GM19023 (cell line): Measurements from ENCODE around the gene PPP2R1B.
"Not testable (repeated sequence)": the region's sequence is repeated elsewhere in the genome, so short reads cannot be mapped to it uniquely, and the experiment has no call there.

Experiments used
- ATAC-seq: cut with Tn5 transposase; IDR thresholded peaks from one replicate; pipeline ENCODE4 v1.9.1; 2021; ENCODE audit warnings: mild to moderate bottlenecking, moderate library complexity; ENCODE audit not compliant: unreplicated experiment

Gene PPP2R1B

DNA sequence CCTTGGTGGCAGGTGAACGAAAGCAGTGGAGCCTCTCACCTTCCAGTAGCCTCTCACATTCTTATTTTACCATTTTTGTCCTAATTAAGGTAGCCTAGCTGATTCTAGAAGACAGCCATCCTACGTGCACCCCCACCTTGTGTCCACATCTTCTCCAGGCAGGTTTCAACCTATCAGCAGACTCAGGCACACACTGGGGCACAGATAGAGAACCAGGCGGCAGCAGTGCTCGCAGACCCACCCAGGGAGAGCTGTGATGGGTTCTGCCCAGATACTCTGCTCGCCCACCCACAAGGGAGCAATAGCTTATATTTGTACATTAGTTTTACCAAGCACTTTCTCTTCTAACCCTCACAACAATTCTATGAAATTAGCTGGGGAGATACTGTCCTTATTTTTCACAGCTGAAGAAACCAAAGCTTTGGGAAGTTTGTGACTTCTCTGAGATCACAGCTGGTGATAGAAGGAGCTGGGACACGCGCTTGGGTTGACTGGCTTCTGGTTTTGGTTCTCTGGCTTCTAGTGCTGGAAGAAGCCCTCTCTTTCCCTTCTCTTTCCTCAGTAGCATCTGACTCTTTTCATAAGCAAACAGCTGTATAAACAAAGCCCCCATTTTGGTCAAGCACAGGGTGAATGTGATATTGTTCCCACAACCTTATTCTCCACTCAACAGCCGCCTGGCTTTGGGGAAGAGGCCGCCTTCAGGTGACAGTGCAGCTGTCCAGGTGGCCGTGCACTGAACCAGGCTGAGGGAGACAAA, 36.9 kb downstream of the PPP2R1B start:
- ATAC-seq, result no peak

DNA sequence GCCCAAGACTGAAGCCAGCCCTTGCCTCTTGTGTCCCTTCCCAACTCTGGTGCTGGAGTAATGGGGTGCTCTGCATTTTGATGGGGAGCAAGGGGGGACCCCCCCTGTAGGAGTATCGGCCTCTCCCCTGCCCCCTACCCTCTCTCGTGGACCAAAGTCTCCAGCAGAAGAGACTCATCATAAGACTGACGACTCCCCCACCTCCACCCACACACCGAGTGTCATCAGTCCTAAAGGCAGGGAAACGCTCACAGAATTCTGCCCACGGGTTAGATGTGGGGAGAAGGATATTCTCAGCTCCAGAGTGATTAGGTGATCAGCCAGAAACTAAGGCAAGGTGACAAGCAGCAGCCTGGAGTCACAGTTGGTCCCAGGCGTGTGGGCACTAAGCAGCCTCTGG, 38.8 kb downstream of the PPP2R1B start:
- ATAC-seq, result no peak

DNA sequence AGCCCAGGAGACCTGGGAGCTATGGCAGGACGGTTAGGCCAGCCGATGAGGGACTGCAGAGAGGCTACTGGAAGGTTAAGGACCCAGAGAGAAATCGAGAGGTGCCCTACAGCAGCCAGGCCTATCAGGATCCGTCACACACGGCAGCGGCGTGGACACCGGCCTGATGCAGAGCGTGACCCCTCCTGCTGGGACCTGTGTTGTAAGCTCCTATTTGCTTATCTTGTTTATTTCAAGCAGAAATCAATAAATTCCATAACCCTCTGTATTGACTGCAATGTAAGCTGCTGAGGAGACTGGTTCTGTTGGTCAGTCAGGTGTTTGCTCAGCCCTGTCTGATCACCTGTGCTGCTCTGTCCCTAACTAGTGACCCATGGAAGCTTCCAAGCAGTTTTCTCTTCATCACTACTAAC, 39.9 kb downstream of the PPP2R1B start:
- ATAC-seq, result no peak

DNA sequence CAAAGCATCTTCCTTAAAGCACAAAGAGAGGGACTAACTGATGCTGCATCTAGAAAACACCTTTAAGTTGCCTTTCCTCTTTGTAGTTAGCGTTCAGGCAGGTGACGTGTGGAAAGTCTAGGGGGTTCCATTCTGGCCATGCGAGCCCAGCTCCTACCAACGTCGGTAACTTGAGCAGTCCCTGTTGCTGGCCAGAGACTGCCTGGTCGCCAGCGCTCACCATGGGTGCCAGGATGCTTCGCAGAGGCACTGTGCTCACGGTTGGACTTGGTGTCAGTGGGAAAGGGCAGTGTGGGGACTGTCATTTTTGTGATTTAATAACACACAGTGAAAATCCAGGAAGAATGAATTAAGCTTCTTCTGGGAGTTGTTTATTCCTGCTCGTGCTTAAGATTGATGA, 40.6 kb downstream of the PPP2R1B start:
- ATAC-seq, result no peak

DNA sequence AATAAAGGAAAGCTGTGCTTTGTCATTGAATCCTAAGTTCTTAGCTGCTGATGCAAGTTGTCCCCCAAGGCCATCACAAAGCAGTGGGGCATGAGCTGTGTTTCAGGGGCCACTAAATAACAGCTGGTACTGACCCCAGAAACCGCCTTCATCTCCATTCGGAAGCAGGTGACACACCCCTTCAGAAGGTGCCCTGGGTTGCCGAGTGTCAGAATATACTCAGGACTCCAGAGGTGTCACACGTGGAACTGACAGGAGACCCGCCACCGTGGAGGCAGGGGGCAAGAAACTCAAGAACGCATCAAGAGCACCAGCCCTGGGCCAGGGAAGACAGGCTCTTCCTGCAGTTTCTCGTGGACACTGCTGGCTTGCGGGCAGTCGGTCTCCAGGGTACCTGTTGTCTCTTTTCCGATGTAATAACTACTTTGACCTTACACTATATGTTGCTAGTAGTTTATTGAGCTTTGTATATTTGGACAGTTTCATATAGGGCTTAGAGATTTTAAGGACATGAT, 41.5 kb downstream of the PPP2R1B start:
- ATAC-seq, result no peak

DNA sequence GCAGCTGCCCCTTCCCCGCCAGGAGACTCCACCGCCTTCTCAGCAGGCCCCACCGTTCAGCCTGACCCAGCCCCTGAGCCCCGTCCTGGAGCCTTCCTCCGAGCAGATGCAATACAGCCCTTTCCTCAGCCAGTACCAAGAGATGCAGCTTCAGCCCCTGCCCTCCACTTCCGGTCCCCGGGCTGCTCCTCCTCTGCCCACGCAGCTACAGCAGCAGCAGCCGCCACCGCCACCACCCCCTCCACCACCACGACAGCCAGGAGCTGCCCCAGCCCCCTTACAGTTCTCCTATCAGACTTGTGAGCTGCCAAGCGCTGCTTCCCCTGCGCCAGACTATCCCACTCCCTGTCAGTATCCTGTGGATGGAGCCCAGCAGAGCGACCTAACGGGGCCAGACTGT, 42.6 kb downstream of the PPP2R1B start:
- no peak for ATAC-seq

DNA sequence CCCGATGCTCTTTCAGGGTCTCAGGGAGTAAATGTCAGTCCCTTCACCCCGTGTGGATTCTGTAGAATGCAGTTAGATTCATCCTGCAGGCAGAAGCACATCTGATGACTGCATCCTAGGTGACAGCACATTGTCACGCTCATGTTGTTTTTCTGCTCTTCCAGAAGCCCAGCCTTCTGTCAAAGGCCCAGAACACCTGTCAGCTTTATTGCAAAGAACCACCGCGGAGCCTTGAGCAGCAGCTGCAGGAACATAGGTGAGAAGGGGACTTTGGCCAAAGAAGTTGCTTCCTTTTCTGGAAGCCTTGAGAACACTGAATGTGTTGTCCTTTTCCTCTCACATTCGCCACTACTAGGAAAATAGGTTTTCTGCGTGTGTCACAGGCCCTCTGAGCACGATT, 43.7 kb downstream of the PPP2R1B start:
- ATAC-seq, result no peak

DNA sequence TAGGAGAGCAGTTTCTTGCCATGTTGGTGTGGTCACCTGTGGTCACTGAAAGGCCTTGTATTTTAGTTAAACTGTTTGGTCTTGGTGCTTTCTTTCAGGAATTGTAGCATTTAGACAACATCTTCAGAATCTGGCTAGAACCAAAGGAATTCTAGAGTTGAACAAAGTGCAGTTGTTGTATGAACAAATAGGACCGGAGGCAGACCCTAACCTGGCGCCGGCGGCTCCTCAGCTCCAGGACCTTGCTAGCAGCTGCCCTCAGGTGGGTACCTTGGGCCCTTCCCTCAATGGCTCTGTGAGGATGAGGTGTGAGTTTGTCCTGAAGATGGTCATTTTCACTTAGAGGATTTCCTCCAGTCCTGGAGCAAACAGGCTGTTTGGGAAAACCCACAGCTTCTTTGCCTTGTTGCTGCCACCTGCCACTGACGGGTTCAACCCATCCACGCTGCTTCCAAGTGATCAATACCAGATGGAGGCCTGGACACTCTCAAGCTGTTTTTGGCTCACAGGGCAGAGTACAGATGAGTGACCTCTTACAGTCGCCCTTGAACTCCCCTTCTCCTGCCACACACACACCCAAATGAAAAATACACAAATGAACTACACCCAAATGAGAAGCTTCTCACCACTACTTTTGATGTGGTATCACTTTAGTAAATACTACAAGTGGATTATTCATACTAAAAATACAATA, 45.2 kb downstream of the PPP2R1B start:
- no peak for ATAC-seq

DNA sequence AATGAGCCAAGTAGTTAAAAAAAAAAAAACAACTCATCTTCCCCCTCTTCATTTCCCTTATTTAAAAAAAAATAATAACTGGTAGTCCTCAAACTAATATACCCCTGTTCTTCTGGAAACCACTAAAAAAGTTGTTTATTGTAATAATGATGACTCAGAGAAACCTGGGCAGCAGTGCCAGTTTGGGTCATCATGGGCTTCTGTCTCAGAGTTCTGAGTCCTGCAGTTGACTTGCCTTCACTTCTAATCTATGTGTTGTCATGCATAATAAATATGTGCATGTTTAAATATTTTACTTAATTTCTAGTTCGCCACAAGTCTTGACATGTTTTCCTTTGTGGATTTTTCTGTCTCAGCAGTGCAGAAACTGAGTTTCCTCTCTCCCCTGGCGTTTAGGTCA, 46.8 kb downstream of the PPP2R1B start:
- no peak for ATAC-seq

DNA sequence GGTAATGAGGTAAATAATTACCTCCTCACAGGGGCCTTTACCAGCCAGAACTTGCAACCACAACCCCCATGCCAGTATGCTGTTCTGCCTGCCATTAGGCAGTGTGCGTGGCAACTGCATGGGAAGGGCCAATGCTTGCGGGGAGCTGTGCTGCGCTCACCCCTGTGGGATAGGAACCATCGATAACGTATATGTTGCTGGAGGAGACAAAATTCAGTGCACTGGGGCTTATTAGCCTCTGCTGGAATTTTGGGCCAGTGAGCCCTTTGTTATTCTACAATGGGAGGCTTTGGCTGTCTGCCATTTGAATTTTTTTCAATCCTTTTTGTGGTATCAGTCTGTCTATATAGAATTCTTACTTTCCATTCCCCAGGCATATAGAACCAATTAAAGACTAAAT, 47.3 kb downstream of the PPP2R1B start:
- ATAC-seq, result no peak

DNA sequence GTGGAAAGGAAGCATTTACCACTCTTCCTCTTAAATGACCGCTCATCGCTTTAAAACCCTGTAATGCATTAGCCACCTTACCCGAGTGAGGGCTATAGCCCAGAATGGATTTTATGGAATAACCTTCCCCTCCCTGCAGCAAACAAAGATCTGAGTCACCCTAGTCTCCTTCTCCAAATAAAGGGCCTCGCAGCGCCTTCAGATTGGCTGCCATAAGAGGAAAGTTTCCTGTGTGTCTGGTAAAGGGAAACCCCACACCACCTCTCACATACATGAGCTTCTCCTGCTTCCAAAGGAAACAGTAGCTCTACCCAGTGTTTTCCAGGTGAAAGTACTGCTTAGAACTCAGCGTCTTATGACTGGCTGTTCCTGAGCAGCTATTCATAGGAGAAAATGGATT, 47.8 kb downstream of the PPP2R1B start:
- ATAC-seq, result no peak

DNA sequence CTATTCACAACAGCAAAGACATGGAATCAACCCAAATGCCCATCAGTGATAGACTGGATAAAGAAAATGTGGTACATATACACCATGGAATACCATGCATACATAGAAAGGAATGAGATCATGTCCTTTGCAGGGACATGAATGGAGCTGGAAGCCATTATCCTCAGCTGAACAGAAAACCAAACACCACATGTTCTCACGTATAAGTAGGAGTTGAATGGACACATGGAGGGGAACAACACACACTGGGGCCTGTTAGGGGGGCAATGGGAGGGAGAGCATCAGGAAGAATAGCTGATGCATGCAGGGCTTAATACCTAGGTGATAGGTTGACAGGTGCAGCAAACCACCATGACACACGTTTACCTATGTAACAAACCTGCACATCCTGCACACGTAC, 48.5 kb downstream of the PPP2R1B start:
- ATAC-seq, result not testable (repeated sequence)

DNA sequence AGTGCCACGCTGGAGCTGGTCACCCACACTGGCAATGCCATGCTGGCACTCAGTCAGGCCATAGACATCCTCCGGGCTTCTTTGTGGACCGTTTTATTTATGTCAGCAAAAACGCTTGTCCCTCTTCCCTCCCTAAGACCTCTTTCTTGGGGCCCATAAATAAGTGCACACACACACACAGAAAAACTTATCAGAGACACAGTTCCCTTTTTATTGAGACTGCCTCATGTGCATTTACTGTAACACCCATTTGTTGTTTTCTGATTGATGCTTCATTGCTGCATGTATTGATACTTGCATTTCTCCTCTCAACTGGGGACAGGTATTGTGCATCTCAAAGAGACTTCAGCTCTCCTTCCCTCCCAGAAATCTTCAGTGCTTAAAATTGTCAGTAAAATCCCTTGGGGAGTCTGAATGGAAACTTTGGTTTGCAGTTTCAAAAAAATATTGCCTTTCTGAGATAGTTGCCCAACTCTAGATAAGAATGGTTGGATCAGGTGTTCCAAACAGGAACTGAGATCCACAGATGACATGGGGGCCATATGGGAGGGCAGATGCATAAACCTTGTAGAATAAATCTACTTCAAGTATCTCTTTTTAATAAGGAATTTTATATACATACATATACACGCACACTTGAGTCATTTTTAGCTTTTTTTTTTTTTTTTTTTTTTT, 50.9 kb downstream of the PPP2R1B start:
- ATAC-seq, result no peak

DNA sequence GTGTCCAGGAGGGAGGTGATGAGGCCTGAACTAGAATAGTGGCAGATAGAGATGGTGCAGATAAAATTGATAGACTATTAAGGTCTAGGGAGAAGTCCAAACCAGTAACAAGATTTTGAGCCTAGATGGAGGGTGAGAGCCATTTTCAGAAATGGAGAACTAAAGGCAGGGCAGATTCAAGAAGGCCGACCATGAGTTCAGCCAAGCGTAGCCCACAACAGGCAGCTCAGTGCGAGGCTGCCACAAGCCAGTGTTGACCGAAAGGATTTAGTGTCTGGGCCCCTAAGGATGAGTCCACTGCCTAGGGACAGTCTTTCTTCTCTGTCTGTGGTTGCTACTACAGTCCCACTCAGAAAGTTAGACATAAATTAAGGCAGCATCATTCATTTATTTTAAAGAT, 51.7 kb downstream of the PPP2R1B start:
- ATAC-seq, result no peak

DNA sequence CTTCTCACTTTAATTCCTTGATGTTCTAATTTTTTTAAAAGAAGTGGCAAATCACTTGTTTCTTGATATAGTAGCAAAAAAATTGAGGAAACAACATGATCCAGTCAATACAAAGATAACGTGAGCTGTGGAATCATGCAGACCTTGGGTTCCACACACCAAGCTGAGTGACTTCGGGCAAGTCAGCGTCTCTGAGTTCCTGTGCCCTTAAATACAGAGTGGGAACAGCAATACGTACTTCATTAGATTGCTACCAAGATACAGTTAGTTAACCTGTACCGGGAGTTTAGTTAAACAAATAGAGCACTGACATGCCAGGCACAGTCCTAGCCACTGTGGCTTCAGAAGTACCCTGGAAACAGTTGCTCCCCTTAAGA, 58.5 kb downstream of the PPP2R1B start:
- no peak for ATAC-seq

DNA sequence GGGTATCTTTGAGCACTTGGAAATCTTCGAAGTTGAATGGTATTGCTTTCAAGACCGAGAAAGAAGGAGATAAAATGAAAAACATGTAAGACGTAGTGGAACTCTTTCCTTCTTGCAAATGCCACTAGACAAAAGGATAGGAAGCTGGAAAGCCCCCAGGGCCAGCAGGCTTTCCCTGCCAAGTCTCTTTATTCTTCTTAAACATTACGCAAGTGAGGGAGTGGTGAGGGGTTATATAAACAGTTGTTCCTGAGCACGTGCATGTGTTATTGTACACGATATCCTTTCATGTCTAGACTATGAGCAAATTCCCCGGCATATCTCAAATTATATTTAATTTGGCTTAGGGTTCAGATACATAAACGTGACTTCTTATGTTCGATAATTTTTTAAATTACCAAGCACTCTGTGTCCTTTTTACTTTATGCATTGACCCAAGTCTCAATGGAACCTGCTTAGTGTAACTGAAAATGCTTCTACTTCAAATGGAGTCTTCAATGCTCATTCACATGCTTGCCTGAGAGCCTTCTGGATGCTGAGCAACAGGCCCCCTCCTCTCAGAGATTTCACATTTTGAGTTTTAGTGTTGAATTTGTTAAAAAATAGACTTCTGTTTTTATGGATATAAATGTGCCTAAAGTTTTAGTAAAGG, 59.0 kb downstream of the PPP2R1B start:
- ATAC-seq, result no peak

DNA sequence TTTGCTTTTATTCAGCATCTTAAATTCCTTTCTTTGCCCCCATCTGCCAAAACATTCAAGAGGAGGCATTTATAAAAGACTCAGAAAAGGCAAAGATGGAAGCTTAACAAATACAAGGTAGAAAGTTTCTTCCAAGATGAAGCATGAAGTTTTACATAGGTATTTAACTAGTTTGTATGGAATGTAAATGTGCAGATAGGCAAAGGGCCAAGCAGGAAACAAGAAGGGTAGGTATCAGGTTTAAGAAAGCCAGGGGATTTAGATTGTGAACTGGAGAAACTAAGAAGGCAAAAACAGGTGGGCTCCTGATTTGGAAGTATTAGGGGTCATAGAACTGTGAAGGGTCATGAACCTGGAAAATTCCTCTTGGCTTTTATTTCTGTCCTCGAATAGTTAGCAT, 62.6 kb downstream of the PPP2R1B start:
- no peak for ATAC-seq

DNA sequence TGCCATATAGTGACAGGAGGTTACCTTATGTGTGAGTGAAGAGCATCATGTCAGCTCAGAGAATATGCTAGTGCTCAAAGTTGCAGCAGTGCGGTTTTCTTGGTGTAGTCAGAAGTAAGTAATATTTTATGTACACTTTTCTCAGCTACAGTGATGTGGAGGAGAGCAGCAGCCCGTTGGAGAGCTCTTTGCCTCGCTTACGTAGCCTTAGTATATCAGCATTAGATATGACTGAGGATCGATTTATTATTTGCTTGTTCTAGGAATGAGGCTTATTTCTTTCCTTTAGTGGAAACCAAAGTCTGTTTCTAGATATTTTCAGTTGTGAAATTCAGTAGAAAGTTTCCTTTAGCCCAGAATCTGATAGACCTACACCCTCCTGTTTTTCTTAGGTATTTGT, 63.6 kb downstream of the PPP2R1B start:
- no peak for ATAC-seq

DNA sequence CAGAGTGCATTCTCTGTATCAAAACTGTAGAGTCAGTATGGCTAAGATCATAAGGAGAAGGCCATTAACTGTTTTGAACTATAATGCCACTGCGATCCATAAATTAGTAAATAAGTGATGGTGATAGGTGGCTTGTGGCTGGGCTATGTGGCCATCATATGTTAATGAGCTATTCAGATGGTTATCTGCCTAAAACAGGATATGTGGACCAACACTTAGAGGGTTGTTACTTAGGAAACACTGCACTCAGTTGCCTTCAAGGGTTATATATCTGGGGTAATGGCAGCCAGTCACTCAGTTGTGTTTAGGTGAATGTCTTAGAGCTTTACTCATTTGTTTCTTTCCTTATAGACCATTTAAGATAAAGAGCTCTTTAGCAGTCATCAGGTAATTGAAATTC, 66.0 kb downstream of the PPP2R1B start:
- ATAC-seq, result no peak

DNA sequence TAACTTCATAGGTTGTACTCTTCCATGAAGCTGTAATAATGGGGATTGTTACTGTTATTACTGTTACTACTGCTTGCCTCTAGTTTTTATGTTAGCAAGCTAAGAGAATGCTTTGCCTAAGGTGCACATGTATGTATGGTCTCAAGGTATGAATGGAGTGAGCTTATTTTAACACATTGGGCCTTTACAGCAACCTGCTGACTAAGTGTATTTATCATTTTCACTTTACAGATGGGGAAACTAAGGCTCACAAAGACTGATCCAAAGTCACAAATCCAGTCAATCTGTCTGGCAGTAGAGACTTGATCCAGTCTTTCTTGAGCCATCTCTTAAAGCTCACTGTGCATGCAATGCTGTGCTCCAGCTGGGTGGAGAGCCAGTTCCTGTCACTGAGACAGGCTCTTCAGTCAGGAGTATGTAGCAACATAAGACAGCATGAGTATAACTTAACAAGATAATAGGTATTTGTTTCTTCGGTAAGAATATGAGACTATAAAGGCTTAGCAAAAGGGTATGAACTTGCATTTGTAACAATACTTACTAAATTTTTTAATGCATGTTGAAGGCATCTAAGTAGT, 66.5 kb downstream of the PPP2R1B start:
- no peak for ATAC-seq
